Coronary artery (tissue), 2 donors: ENCODE results near the gene RGMB.

Source experiments
- DNase-seq: peaks from one replicate; pipeline ENCODE4 v3.0.0-alpha.2; 2017; ENCODE audit warnings: low spot score
- H3K27ac ChIP-seq, 2 donors: fragments of 200-600 bp; sonication (generic); one replicate each; pipeline ENCODE4 v1.5.1; 2016 to 2019
- H3K4me3 ChIP-seq: fragments of 200-600 bp; sonication (generic); 2 replicates; pipeline ENCODE4 v1.5.1; 2016; ENCODE audit warnings: mild to moderate bottlenecking, moderate library complexity
- TF ChIP-seq, protein P1 (sequence below): fragments of 200-600 bp; sonication (generic); IDR thresholded peaks from one replicate; pipeline ENCODE4 v1.5.1; 2019; ENCODE audit warnings: antibody characterized with exemption

Gene RGMB

GRCh38 chr5:98787131-98787719, 13.8 kb downstream of the RGMB start:
- Histone ChIP-seq H3K27ac (no peak overlapping the region), H3K4me3 (no peak overlapping the region)
- TF ChIP-seq, protein P1, sequence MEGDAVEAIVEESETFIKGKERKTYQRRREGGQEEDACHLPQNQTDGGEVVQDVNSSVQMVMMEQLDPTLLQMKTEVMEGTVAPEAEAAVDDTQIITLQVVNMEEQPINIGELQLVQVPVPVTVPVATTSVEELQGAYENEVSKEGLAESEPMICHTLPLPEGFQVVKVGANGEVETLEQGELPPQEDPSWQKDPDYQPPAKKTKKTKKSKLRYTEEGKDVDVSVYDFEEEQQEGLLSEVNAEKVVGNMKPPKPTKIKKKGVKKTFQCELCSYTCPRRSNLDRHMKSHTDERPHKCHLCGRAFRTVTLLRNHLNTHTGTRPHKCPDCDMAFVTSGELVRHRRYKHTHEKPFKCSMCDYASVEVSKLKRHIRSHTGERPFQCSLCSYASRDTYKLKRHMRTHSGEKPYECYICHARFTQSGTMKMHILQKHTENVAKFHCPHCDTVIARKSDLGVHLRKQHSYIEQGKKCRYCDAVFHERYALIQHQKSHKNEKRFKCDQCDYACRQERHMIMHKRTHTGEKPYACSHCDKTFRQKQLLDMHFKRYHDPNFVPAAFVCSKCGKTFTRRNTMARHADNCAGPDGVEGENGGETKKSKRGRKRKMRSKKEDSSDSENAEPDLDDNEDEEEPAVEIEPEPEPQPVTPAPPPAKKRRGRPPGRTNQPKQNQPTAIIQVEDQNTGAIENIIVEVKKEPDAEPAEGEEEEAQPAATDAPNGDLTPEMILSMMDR, result no peak
- DNase-seq, result no peak

DNA sequence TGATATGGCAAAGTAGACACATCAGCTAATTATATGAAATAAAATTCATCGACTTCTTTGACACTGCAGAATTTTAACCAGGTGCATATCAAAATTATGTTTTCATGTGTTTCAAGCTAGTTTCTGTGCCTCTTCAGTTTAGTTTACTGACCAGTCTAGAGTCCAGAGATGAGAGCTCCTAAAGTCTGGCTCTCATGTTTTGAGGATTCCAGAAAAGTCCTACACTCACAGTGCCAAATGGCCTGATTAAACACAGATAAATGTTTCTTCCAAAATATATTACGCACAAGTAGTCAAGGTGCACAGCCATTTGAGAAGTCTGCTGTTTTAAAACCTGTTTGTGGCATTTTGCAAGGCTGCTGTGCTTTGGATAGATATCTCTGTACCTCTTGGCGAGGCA, 15.6 kb downstream of the RGMB start:
- TF ChIP-seq, protein P1, result no peak
- H3K27ac ChIP-seq, result no peak overlapping the region
- no peak overlapping the region for H3K4me3 ChIP-seq
- no peak for DNase-seq

- no peak overlapping the region for H3K27ac ChIP-seq
Measured at GRCh38 chr5:98791001-98791519, 17.6 kb downstream of the RGMB start.

DNA sequence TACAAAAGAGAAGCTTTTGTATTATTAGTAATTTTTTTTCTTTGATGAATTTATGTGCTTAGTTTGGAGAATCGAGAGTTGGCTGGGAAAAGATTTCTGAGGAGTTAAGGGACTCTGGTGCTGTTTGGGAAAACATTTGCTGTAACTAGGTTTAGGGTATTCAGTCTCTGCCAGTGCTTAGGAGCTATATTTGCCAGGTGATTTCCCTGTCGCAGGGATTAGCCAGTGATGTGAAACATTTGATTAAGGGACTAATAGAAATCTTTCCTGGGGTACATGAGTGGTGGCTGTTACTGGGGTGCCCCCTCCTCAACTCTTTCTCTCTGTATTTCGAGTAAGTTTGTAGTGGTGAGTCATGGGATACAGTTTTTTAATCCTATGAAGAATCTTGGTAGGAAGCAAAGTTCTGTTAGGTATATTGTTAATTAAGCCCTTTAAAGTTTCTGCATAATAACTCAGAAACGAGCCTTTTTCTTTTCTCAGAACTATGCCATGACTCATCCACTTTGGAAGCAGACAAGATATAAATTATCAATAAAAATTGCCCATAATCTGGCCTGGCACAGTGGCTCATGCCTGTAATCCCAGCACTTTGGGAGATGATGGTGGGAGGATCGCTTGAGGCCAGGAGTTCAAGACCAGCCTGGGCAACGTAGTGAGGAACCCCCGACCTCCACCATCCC, 18.6 kb downstream of the RGMB start:
- Histone ChIP-seq H3K27ac (no peak overlapping the region), H3K4me3 (no peak overlapping the region)
- DNase-seq, result no peak
- TF ChIP-seq, protein P1, result no peak

More at GRCh38 chr5:98791001-98791519, 17.6 kb downstream of the RGMB start:
- TF ChIP-seq, protein P1, result no peak
- DNase-seq, result no peak
- H3K4me3 ChIP-seq, result no peak overlapping the region

DNA sequence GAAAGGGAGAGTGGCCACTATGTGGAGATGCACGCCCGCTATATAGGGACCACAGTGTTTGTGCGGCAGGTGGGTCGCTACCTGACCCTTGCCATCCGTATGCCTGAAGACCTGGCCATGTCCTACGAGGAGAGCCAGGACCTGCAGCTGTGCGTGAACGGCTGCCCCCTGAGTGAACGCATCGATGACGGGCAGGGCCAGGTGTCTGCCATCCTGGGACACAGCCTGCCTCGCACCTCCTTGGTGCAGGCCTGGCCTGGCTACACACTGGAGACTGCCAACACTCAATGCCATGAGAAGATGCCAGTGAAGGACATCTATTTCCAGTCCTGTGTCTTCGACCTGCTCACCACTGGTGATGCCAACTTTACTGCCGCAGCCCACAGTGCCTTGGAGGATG, 19.8 kb downstream of the RGMB start:
- no peak for DNase-seq
- H3K4me3 ChIP-seq, result no peak overlapping the region
- TF ChIP-seq, protein P1, result no peak

DNA sequence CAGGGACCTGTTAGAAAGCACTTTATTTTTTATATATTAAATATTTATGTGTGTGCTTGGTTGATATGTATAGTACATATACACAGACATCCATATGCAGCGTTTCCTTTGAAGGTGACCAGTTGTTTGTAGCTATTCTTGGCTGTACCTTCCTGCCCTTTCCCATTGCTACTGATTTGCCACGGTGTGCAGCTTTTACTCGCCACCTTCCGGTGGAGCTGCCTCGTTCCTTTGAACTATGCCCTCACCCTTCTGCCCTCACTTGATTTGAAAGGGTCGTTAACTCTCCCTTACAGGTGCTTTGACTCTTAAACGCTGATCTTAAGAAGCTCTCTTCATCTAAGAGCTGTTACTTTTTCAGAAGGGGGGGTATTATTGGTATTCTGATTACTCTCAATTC, 20.5 kb downstream of the RGMB start:
- H3K4me3 ChIP-seq, result no peak overlapping the region
- no peak overlapping the region for H3K27ac ChIP-seq
- DNase-seq, result no peak
- TF ChIP-seq, protein P1, result no peak

More for the DNA sequence above, 19.8 kb downstream of the RGMB start:
- H3K27ac ChIP-seq, result no peak overlapping the region
